ES-I3 (cell line): ENCODE data around the gene TRIP13.
"Not testable (repeated sequence)": the region's sequence is repeated elsewhere in the genome, so short reads cannot be mapped to it uniquely, and the experiment has no call there.

Source experiments
- H3K36me3 ChIP-seq: 2 replicates; pipeline ENCODE4 v1.6.1; 2013; ENCODE audit warnings: mild to moderate bottlenecking, low read length, control low read depth, moderate library complexity; ENCODE audit not compliant: insufficient read depth
- H3K4me1 ChIP-seq: 2 replicates; pipeline ENCODE4 v1.6.1; 2013; ENCODE audit warnings: mild to moderate bottlenecking, control low read depth, low read length; ENCODE audit not compliant: insufficient read depth
- H3K9ac ChIP-seq: 2 replicates; pipeline ENCODE4 v1.6.1; 2013; ENCODE audit warnings: low read depth, mild to moderate bottlenecking, low read length, moderate library complexity
- H3K9me3 ChIP-seq: 2 replicates; pipeline ENCODE4 v1.6.1; 2013; ENCODE audit warnings: mild to moderate bottlenecking, low read length, moderate library complexity; ENCODE audit not compliant: control insufficient read depth, insufficient read depth

TRIP13 gene

GRCh38 chr5:922436-923280, 30.0 kb downstream of the TRIP13 start:
- Histone ChIP-seq H3K36me3 (peaks cover 5% of the 10 kb centered on the region), H3K9me3 (no peaks in the 10 kb centered on the region), H3K4me1 (peaks cover 8% of the 10 kb centered on the region; the same call in 1 of the 2 replicates), H3K9ac (no peak overlapping the region)

- Histone ChIP-seq H3K9ac (no peak overlapping the region), H3K9me3 (no peaks in the 10 kb centered on the region), H3K4me1 (peaks cover 8% of the 10 kb centered on the region; the same call in 1 of the 2 replicates), H3K36me3 (peaks cover 5% of the 10 kb centered on the region)
Observed at GRCh38 chr5:923281-923873, 30.7 kb downstream of the TRIP13 start.

- Histone ChIP-seq H3K9ac (peak overlapping the region; percentile 47), H3K36me3 (no peaks in the 10 kb centered on the region), H3K4me1 (no peaks in the 10 kb centered on the region), H3K9me3 (no peaks in the 10 kb centered on the region)
Observed at GRCh38 chr5:926417-927171, 33.9 kb downstream of the TRIP13 start.

- H3K4me1 ChIP-seq = no peaks in the 10 kb centered on the region
- no peaks in the 10 kb centered on the region for H3K9me3 ChIP-seq
- H3K9ac ChIP-seq = peak overlapping the region; percentile 47; the same call in 1 of the 2 replicates
- H3K36me3 ChIP-seq = no peaks in the 10 kb centered on the region
Observed at GRCh38 chr5:927172-928015, 34.7 kb downstream of the TRIP13 start.

GRCh38 chr5:929182-929581, 36.5 kb downstream of the TRIP13 start:
- H3K9ac ChIP-seq = not testable (repeated sequence)

GRCh38 chr5:929596-929995, 36.9 kb downstream of the TRIP13 start:
- Histone ChIP-seq H3K9ac (no peak overlapping the region), H3K9me3 (no peaks in the 10 kb centered on the region; the same call in 1 of the 2 replicates), H3K4me1 (no peaks in the 10 kb centered on the region), H3K36me3 (no peaks in the 10 kb centered on the region)

More at GRCh38 chr5:929182-929581, 36.5 kb downstream of the TRIP13 start:
- not testable (repeated sequence) for H3K9me3 ChIP-seq, H3K4me1 ChIP-seq, H3K36me3 ChIP-seq

- H3K9ac ChIP-seq = no peak overlapping the region
- H3K9me3 ChIP-seq = no peaks in the 10 kb centered on the region; the same call in 1 of the 2 replicates
- no peaks in the 10 kb centered on the region for H3K36me3 ChIP-seq
- no peaks in the 10 kb centered on the region for H3K4me1 ChIP-seq
Observed at GRCh38 chr5:930866-931265, 38.2 kb downstream of the TRIP13 start.

- no peaks in the 10 kb centered on the region for H3K4me1 ChIP-seq
- no peaks in the 10 kb centered on the region; the same call in 1 of the 2 replicates for H3K9me3 ChIP-seq
- no peak overlapping the region for H3K9ac ChIP-seq
- no peaks in the 10 kb centered on the region for H3K36me3 ChIP-seq
Observed at GRCh38 chr5:931570-932145, 39.0 kb downstream of the TRIP13 start.

GRCh38 chr5:932151-932627, 39.5 kb downstream of the TRIP13 start:
- no peaks in the 10 kb centered on the region for H3K36me3 ChIP-seq
- H3K9ac ChIP-seq = no peak overlapping the region
- no peaks in the 10 kb centered on the region; the same call in 1 of the 2 replicates for H3K9me3 ChIP-seq
- no peaks in the 10 kb centered on the region for H3K4me1 ChIP-seq

GRCh38 chr5:932628-933250, 40.1 kb downstream of the TRIP13 start:
- no peaks in the 10 kb centered on the region; the same call in 1 of the 2 replicates for H3K9me3 ChIP-seq
- no peaks in the 10 kb centered on the region for H3K36me3 ChIP-seq
- H3K4me1 ChIP-seq = no peaks in the 10 kb centered on the region
- H3K9ac ChIP-seq = no peak overlapping the region

- Histone ChIP-seq H3K9me3 (no peaks in the 10 kb centered on the region; the same call in 1 of the 2 replicates), H3K9ac (no peak overlapping the region), H3K36me3 (no peaks in the 10 kb centered on the region), H3K4me1 (no peaks in the 10 kb centered on the region)
Observed at GRCh38 chr5:933251-933861, 40.7 kb downstream of the TRIP13 start.

GRCh38 chr5:933951-934350, 41.3 kb downstream of the TRIP13 start:
- not testable (repeated sequence) for H3K9me3 ChIP-seq, H3K4me1 ChIP-seq, H3K36me3 ChIP-seq, H3K9ac ChIP-seq
